ENCODE results near the gene CRBN.

The CRBN gene

DNA sequence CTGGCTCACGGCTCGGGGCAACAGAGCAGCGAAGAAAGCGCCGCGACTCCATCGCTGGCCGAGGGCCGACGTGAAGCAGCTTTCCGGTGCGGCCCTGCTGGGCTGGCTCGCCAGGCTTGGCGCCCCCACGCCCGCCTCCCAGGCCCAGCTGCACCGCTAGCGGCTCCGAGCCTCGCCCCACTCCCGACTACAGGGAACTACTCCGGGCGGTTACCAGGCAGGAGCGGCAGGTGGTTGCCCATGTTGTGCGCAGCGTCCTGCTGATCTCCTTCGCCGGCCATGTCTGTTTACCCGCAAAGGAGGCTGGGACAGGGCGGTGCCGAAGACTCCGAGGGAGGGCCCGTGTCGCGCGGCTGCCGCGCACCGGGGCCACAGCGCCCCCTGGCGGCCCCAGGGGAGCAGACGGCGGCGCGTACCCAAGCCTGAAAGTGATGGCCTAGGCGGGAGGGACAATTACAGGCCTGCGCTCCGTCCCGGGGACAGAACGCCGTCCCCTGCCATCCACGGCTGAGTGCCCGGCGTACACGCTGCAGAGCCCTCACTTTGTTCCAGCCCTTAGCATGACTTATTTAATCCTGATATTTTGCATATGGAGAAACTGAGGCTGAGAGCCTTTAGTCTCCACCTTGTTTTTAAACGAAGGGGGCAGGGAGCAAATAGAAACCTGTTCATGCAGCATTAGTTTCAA, at the start of gene CRBN:
Gene CRBN (minus strand): TSS at position 285 of the 688 bp plus-strand sequence. CDS start 4 bp downstream, at position 281.
- DNase-seq: no peak

DNA sequence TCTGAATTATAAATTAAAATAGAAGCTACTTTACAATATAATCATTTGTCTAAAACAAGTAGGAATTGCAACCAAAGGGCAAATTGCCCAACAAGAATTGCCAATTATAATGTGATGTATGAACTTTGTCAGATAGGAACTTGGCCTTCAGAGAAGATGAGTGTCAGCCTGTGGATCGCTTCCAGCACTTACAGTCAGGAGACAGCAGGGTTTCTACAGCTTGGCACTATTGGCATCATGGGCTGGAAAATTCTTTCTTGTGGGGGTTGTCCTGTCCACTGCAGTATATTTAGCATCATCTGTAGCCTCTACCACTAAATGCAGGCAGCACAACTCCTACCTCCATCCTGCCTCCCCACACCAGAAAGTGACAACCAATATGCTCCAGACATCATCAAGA, 48.1 kb upstream of the CRBN start:
- no peak for DNase-seq

DNA sequence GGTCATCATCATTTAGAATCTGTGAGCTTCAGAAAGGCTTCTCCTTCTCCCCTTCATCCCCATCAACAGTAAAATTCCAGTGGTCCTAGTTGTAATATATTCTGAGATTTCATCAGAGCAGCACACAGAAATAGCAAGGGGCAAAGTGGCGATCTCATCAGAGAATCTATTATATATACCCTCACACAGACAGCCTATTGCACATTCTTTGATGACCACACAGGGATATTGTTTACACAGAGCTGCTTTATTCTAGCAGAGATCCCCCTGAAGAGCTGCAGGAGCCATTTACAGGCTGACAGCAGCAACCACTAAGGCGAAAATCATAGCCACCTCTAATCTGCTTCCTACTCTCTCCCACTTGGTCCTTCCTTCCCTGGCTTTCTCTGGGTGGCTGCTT, 42.0 kb upstream of the CRBN start:
- no peak for DNase-seq

DNA sequence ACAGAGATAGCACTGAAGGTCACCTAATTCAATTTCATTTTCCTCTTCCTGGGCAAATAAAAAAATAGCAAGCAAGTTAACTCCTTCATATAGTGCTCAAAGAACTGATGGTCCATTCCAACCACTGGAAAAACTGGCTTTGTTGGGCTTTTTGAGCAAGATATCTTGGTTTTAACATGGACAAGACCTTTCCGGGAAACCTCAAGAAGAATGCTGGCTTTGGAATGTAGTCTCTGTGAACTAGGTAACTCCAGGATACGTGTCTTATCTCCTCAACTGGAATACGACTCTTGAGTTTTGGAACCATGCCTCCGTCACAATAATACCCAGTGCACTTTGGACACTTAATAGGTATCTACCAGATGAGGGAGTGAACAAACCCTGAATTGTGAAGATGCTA, 36.9 kb upstream of the CRBN start:
- no peak for DNase-seq

DNA sequence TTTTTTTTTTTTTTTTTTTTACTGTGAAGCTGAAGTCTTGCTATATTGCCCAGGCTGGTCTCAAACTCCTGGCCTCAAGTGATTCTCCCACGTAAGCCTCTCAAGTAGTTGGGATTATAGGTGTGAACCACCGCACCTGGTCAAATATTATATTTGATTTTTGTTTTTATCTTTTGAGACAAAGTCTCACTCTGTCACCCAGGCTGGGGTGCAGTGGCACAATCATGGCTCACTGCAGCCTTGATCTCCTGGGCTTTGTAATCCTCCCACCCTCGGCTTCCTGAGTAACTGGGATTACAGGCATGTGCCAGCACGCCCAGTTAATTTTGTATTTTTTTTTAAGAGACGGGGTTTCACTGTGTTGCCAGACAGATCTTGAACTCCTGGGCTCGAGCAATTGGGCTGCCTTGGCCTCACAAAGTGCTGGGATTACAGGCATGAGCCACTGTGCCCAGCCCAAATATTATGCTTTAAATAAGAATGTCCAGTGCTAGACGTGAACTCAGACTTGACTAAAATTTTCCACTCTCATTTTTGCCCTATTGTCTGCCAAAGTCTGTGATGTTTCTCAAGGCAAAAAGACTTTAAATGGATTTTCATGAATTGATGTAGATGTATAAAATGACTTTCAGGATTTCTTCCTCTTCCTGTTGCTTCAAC, 33.4 kb upstream of the CRBN start:
- no peak for DNase-seq

DNA sequence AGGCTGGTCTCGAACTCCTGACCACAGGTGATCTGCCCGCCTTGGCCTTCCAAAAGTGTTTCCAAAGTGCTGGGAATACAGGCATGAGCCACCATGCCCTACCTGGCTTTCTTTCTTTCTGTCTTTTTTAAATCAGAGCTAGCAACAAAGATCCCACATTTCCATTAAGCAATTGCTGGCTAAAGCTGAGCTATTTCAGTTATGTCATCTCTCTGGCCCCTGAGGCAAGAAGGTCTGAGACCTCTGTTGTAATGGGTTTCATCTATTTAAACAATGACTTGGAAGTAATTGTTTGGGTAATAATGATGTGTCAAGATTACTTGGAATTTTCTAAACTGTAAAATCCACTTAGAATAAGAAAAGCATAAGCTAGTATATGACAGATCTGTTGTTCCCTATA, 30.2 kb upstream of the CRBN start:
- no peak for DNase-seq

DNA sequence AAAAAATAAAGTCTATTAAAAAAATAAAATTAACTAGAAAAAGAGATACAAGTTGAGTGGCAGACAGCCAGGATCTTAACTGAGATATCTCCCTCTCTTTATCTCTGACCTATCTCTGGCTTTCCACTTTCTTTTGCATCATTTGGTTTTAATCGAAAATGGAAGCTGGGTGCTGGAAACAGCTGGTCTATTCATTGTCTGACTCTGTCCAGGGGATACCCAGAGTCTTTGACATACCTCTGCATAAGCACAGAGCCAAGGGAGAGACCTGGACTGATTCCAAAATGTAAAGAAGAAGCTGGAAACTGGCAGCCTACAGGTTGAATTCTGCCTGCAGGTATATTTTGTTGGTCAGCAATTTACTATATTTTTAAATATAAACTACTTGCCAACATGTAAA, 29.6 kb upstream of the CRBN start:
- DNase-seq: no peak

DNA sequence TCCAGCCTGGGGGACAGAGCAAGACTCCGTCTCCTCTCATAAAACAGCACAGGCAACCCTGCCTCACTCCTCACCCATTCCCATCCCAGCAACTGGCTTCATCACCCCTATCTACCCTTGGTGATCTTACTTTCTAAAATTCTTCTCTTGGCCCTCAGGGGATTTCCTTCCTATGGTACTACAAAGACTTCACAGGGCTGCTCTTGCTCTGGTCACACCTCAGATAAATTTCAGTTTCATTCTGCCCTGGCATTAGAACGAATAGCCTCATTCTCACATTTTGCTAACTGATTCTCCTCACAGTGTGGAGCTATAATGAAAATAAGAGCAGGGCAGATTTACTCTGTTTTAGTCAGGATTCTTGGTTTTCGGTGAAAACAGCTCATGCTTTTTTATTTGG, 22.1 kb upstream of the CRBN start:
- DNase-seq: no peak

DNA sequence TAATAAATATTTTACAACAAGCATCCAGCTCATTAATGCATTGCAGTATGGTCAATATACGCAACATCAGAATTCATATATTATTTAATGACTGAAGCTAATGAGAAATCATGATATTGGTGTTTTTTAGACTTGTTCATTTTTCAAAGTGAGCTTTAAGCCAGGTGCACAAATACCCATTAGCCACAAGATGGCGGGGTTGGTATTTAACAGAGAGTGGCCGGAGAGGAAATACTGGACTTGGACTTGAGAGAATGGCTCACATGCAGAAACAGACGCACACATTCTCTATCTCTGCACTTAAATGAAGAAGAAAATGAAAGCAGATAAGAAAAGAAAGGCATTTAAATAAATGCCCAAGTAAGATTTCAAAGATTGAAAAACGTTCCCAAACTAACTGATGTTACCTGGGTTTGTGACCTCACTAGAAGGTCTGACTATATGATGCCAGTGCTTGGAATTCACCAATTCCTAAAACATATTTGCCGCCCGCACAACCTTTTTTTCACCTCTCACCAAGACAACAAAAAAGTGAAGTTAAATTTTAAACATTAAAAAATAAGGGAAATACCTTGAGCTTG, 21.2 kb upstream of the CRBN start:
- DNase-seq: no peak

DNA sequence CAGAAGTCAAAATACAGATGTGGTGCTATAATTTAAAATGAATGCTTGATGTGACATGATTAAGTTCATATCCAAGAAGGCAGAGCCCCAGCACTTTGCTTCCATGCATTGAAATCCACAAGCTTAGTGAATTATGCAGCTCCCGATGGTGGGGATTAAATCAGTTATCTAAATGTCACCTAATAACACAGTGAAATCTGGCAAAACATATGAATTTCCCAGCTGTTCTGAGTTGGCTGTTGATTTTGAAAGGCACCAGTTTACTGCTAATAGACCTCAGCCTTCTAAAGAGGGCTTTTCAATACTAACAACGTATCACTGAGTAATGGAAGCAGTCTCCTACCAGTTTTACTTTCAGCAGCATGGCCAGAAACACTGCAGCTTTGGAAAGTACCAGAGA, 19.8 kb upstream of the CRBN start:
- DNase-seq: no peak

DNA sequence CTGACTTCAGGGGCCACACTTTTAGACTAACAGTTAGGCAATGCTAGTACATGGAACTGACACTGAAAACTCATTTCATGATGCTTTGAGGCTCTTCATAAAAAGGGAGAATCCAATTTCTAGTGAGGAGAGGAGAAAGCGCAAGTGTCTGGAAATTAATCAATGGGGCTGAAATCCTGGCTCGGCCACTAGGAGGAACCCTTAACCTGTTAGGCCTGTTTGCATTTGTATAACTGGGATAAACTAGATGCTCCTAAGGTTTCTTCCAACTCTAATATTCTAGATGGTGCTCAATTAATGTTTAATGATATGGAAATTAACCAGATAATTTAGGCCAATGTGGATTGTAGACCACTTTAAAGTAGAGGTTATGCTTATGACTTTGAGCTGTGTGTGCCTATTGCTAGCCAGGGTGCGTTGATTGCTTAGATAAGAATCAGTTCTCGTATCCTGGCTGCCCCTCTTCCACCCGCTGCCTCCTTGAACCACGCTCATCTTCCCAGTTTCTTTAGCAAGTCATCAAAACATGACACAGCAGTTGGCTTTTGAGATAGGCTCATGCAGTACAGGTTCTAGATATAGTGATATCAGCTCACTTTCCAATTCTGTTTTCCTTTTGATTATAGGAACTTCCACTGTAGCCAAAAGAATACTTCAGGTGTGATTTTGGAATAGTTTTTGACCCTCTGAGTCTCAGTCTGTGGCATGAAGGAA, 16.8 kb upstream of the CRBN start:
- no peak for DNase-seq

DNA sequence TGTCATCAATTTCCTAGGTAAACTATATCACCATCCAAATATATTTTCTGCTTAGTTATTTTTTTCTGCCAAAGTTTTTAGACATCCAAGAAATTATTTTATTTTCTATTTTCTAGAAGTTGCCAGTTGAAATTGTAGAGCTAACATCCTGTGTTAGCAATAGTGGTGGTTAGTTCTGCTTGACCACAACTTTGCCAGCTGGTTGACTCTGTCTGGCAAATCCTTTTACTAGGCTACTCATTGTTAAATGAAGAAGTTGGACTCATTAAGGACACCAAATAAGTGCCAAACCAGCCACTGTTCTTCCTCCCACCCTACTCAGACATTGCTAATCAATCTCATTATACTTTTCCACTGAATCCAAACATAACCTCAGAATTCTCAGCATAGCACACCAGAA, 15.4 kb upstream of the CRBN start:
- no peak for DNase-seq

DNA sequence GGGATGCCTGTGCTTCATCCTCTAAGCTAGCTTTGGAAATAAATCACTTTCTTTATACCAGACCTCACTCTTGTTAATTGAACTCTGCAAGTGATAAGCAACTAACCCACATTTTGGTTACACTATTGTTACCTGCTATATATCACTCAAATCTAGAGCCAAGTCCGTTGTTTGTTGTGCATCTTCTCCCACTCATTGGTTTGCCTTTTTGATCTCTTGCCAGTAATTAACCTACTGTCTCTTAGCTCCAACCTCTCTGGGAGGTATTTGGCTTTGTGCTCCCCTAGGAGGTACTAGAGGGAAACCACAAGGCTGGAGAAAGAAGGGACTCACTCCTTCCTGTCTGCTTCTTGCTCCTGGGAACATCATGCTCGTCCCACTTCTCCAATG, 12.8 kb upstream of the CRBN start:
- DNase-seq: no peak

DNA sequence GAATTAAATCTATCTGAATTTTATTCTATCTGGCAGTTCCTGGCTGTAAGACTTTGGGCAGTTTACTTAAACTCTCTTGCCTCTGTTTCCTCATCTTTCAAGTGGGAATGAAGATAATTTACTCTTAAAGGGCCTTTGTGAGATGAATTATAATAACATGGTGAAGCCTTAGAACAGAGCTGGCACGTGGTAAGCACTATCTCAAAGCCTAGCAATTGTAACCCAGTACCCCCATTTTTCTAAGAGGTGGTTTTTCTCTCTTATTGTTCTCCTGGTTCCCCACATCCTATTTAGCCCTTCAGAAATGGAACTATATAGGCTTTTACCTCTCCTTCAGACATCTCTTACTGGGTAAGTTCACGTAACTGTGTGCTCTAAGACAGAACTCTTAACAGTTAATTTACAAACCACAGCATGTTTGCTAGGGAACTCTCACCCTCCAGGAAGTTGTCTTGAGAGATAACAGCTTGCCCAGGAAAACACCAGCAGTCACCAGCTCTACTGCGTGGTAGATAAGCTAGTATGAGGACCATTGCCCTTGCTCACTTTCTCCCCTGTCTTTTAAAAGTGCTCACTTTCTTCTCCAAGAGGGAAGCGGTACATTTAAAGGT, 12.3 kb upstream of the CRBN start:
- no peak for DNase-seq

DNA sequence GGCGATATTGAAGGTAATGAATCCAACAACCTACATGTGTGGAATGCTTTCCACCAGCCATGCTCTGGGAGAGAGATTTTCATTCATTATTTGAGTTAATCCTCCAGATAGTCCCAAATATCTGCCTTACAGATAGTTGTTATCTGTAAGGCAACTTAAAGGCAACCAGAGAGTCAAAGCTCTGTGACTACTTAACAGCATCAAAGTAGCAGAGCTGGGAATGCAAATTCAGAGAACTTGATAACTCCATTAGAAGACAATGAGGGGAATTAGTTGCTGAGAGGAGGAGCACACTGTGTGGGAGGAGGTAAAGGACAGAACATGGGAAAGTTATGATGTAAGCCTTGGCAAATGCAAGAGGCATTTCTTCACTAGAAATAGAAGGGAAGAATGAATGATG, 10.5 kb upstream of the CRBN start:
- no peak for DNase-seq

DNA sequence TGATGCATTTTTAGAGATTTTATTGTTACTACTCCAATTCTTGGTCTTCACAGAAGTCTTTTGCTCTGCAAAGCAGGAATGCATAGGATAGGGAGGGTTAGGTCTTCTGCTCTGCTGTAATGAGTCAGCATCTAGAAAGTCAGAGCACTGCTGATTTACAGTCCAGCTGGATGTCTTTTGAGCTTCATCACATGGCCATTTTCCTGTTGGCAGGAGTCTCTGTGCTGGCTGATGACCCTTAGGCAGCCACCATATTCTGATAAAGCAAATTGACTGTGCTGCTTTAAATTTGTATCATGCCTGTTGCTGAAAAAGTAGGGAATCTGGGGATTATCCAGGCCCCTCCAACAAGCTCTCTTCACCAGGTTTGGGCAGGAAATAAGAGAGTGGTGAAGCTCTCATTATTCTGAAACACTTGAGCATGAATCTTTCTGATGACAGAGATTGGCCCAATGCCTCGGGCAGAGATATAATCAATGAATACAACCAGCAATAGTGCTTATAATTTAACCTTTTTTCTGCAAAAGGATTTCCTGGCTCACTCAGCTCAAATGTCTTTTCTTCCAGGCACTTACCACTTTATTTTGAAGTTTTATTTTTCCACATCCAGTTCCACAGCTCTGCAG, 9.7 kb upstream of the CRBN start:
- no peak for DNase-seq

DNA sequence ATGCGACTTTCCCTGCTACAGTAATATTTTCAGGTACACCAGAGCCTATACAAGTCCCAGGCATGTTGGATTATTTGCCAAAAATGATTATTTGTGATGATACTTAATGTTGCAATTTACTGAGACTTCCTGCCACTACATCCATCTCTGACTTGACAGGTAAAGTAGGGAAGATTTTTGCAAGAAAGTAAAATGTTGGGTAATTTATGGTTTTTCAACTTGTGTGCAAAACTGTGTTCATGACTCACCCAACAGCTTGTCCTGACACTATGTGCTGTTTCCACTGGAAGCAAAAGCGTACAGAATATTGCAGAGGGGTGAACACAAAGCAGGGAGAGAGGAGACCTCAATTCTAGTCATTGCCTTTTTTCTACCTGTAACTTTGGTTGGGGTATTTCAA, 5.4 kb upstream of the CRBN start:
- DNase-seq: no peak

DNA sequence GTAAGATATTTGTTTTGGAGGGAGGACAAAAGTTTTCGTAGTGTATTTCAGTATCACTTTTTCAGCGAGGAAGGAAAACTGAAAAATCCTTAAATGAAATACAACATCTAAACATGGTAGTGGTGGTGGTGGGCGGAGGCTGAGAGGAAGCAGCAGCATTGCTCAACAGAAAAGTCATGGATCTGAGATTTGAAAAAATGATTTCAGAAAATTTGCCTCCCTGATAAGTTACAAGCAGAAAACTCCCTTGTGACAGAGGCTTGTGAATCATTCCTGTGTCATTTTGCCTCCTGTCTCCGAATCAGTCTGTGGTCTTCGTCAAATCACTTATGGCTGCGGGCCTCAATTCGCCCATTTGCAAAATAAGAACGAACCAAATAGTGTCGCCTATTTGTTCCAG, 965 bp upstream of the CRBN start:
- no peak for DNase-seq

DNA sequence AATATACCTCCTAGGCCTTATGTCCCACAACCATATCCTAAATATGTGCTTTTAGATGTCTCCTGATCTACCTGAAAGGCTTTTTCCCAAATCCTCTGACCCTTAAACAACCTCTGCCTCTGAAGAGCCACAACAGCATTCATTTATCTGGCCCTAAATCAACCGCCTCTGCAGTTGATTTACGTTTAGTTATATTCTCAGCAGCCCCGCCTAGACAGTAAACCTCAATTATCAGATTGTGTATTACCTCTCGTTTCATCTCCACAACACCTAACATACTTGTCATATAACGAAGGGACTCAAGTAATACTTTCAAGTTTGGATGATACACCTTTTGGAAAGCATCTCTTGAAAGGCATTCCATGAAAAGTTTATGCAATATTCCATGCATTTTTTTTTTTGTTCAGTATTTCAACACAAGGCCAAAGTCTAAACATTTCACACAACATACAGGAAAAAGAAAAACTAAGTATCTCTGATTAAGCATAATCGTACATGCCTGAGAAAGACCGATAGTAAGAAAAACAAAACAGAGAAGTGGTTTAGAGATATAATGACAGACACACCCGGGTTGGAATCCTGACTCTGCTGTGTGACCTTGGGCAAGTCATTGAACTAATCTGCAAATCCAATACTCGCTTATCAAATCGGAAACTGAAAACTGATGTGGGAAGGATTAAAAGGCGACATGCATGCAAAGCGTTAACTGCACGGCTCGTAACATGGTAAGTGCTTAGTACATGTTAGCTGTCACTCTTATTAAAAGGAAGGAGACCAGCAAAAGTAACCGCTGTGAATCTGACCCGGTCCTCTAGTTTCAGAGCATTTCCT, 778 bp downstream of the CRBN start:
- DNase-seq: no peak

DNA sequence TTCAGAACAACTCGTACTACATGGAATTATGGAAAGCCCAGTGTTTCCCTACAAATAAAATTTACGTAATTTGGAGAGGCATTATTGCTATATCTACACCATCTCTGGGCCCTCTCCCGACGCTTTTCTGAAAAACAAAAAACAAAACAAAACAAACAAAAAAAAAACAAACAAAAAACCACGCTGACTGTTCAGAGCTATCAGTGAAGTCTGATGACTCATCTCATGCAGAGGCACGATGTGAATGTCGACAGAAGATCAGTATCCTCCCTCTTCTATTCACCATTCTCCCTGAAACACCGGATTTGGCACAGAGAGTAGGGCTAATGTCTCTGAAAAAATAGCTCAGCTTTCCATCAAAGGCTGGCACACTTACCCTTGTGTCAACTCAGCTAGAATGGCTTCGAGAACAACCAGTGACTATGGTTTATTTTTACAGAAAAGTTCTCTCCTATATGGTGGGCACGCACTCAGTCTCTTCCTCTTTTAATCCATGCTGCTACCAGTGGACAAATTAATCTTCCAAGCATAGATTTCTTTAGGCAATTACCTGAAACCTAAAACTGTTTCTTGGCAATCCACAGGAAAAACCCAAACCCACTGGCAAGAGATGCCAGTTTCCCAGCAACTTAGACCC, 1.5 kb downstream of the CRBN start:
- DNase-seq: no peak

DNA sequence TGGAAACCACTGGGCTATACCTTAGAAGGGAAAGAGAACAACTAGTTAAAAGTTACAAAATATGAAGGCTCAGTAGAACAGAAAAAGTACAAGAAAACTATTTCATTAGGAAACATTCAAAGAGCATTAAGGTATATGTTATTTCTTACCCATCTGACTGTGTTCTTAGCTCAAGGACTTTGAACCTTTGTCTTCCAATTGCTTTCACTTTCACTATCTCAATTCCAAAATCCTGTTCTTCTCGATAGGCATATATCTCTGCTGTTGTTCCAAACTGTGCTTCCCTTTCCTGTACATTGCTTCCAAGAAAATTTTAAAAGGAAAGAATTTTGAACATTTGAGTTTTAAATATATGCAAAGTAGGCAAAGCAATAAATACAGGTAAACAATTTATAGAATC, 6.9 kb downstream of the CRBN start:
- DNase-seq: no peak

DNA sequence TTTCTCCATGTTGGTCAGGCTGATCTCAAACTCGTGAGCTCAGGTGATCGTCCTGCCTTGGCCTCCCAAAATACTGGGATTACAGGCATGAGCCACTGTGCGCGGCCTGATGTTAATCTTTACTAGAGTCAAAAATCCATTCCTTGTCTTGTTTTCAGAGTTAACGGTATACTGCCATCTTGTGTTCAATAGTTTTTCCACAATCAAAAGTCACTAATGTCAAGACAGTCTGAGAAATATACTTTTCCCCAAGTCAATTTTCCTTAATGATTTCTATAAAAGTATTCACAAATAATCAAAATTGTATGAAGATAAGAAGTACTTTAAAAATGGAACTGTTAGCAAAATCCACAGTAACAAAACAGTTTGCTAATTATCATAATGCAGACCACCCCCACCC, 8.5 kb downstream of the CRBN start:
- no peak for DNase-seq

Data from NCI-H1436 treated with DMSO at 0.1 percent for 48 hours (cell line).